NCI-H446 (cell line): ENCODE measurements around the gene ADK.
"Not testable (repeated sequence)": the region's sequence is repeated elsewhere in the genome, so short reads cannot be mapped to it uniquely, and the experiment has no call there.

Experiments
- DNase-seq, 2 experiments: peaks; one replicate each; lab custom pipeline; 2025; lab: John Stamatoyannopoulos, UW

The ADK gene

GRCh38 chr10:74150990-74151878 is at the start of gene ADK:
ADK (plus strand) TSS chr10:74151221; CDS start chr10:74151279, 58 bp downstream.
- peak; percentile 94 to 97 for DNase-seq

GRCh38 chr10:74103560-74104258 is 47.3 kb upstream of the ADK start:
- DNase-seq: no peak

- DNase-seq: no peak
Measured at GRCh38 chr10:74104480-74104879, 46.5 kb upstream of the ADK start.

- no peak for DNase-seq
Measured at GRCh38 chr10:74104996-74105395, 46.0 kb upstream of the ADK start.

GRCh38 chr10:74107391-74107790 is 43.6 kb upstream of the ADK start:
- DNase-seq: no peak

GRCh38 chr10:74109452-74109851 is 41.6 kb upstream of the ADK start:
- no peak for DNase-seq

GRCh38 chr10:74110120-74110519 is 40.9 kb upstream of the ADK start:
- DNase-seq: no peak

GRCh38 chr10:74111799-74112198 is 39.2 kb upstream of the ADK start:
- DNase-seq: no peak

- DNase-seq: no peak
Measured at GRCh38 chr10:74113546-74113945, 37.5 kb upstream of the ADK start.

GRCh38 chr10:74114041-74114448 is 37.0 kb upstream of the ADK start:
- DNase-seq: no peak

- DNase-seq: no peak
Measured at GRCh38 chr10:74117738-74118137, 33.3 kb upstream of the ADK start.

GRCh38 chr10:74118804-74119203 is 32.2 kb upstream of the ADK start:
- DNase-seq: no peak

- no peak for DNase-seq
Measured at GRCh38 chr10:74120911-74121310, 30.1 kb upstream of the ADK start.

GRCh38 chr10:74121368-74121767 is 29.7 kb upstream of the ADK start:
- no peak for DNase-seq

- DNase-seq: no peak
Measured at GRCh38 chr10:74122060-74122459, 29.0 kb upstream of the ADK start.

GRCh38 chr10:74123081-74123480 is 27.9 kb upstream of the ADK start:
- no peak for DNase-seq

GRCh38 chr10:74133923-74134820 is 16.8 kb upstream of the ADK start:
- no peak for DNase-seq

- no peak for DNase-seq
Measured at GRCh38 chr10:74135452-74135851, 15.6 kb upstream of the ADK start.

GRCh38 chr10:74137992-74138391 is 13.0 kb upstream of the ADK start:
- DNase-seq: no peak

GRCh38 chr10:74138596-74138995 is 12.4 kb upstream of the ADK start:
- DNase-seq: not testable (repeated sequence)

- DNase-seq: no peak
Measured at GRCh38 chr10:74139981-74140380, 11.0 kb upstream of the ADK start.

GRCh38 chr10:74140553-74140952 is 10.5 kb upstream of the ADK start:
- no peak for DNase-seq
